Measurements from ENCODE around the gene C4A. TPM values are rescaled to one million over a fixed set of nuclear protein-coding genes. Genes with fewer than 3 reads are reported as not detected.
"Not testable (repeated sequence)": the region's sequence is repeated elsewhere in the genome, so short reads cannot be mapped to it uniquely, and the experiment has no call there.

C4A gene
- total RNA-seq, 1 donor from 2014 or later, result 6.1 TPM

- not testable (repeated sequence) for H3K27ac Mint-ChIP-seq (ENCODE audit: unreplicated experiment); H3K9me3 Mint-ChIP-seq (ENCODE audit: unreplicated experiment); H3K36me3 Mint-ChIP-seq (ENCODE audit: low read depth, unreplicated experiment); DNase-seq (ENCODE audit: low spot score); H3K4me1 Mint-ChIP-seq (ENCODE audit: unreplicated experiment); H3K27me3 Mint-ChIP-seq (ENCODE audit: unreplicated experiment); H3K4me3 Mint-ChIP-seq (ENCODE audit: unreplicated experiment)
Measured at GRCh38 chr6:31994421-31994820, 12.6 kb downstream of the C4A start.

DNA sequence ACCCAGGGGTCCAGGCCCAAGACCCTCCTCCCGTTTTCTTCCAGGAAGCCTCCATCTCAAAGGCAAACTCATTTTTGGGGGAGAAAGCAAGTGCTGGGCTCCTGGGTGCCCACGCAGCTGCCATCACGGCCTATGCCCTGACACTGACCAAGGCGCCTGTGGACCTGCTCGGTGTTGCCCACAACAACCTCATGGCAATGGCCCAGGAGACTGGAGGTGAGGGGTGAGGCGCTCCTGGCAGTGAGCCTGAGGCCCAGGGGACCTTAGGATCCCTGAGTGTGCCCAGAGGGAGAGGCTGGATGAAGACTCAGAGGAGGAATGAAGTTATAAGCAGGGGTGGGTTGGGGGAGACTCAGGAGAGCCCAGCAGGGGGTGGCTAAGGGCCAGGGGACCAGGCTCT is 14.5 kb downstream of the C4A start:
- H3K9me3 Mint-ChIP-seq (ENCODE audit: unreplicated experiment); H3K4me3 Mint-ChIP-seq (ENCODE audit: unreplicated experiment); H3K4me1 Mint-ChIP-seq (ENCODE audit: unreplicated experiment); DNase-seq (ENCODE audit: low spot score); H3K36me3 Mint-ChIP-seq (ENCODE audit: low read depth, unreplicated experiment); H3K27me3 Mint-ChIP-seq (ENCODE audit: unreplicated experiment); H3K27ac Mint-ChIP-seq (ENCODE audit: unreplicated experiment): not testable (repeated sequence)

DNA sequence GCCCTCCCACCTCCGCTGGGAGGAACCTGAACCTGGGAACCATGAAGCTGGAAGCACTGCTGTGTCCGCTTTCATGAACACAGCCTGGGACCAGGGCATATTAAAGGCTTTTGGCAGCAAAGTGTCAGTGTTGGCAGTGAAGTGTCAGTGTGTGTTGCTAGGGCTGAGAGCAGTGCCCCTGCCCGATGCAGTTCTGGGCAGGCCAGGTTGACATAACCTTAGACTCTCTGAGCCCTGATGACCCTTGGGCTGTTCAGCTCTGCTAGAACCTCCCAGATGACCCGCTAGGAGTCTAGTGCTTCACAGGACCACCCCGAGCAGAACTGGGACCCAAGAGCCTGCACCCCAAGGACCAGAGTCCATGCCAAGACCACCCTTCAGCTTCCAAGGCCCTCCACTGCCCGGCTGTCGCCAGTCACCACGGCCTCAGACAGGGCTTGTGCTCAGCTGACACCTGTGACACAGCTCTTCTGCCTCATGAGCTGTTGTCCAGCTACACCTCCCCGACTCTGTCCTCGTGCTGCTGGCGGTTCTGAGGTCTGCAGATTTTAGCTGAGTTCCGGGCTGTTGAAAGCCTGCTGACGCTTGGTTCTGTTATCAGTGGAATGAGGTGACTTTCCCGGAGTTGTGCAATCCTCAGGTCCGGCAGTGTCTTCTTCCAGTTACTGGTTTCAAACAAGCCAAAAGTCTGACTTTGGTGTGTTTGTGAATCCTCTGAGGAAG is 20.9 kb downstream of the C4A start:
- not testable (repeated sequence) for H3K9me3 Mint-ChIP-seq (ENCODE audit: unreplicated experiment); H3K27me3 Mint-ChIP-seq (ENCODE audit: unreplicated experiment); DNase-seq (ENCODE audit: low spot score); H3K4me1 Mint-ChIP-seq (ENCODE audit: unreplicated experiment); H3K4me3 Mint-ChIP-seq (ENCODE audit: unreplicated experiment); H3K36me3 Mint-ChIP-seq (ENCODE audit: low read depth, unreplicated experiment); H3K27ac Mint-ChIP-seq (ENCODE audit: unreplicated experiment)

DNA sequence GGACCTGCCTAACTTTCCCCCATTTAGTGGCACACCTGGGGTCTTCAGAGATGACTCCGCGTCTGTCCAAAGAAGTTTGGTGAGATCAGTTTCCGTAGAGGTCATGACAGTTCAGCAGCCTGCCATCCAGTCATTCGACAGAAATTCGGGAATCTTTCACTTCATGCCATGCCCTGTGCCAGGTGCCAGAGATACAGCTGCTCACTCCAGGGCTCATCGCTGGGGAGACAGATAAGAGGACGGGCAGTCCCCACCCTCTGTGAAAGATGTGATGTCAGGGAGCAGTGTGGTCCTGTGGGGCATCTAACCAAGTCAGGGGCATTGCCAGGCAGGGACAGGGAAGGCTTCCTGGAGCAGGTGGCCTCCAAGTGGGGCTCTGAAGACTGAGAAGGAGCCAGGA is 21.4 kb downstream of the C4A start:
- not testable (repeated sequence) for H3K9me3 Mint-ChIP-seq (ENCODE audit: unreplicated experiment); H3K36me3 Mint-ChIP-seq (ENCODE audit: low read depth, unreplicated experiment); H3K4me1 Mint-ChIP-seq (ENCODE audit: unreplicated experiment); H3K4me3 Mint-ChIP-seq (ENCODE audit: unreplicated experiment); H3K27me3 Mint-ChIP-seq (ENCODE audit: unreplicated experiment); DNase-seq (ENCODE audit: low spot score); H3K27ac Mint-ChIP-seq (ENCODE audit: unreplicated experiment)

DNA sequence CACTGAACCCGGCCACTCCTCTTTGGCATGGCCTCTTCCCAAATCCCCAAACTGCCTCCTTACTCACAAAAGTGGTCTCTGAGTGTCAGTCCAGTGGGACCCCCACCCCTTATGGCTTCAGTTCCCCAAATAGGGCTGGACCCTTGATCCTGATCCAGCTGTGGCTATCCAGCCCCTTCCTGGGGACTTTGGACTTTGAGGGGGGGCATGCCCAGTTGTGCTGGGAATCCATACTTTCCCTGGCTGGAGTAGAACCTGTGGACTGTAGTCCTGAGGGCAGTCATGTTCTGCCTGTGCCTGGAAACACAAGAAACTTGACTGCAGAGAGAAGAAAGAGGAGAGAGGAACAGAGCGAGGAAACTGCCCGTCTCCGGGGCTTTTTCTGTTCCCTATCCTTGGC is 22.5 kb downstream of the C4A start:
- not testable (repeated sequence) for H3K36me3 Mint-ChIP-seq (ENCODE audit: low read depth, unreplicated experiment); H3K27ac Mint-ChIP-seq (ENCODE audit: unreplicated experiment); H3K27me3 Mint-ChIP-seq (ENCODE audit: unreplicated experiment); H3K4me1 Mint-ChIP-seq (ENCODE audit: unreplicated experiment); DNase-seq (ENCODE audit: low spot score); H3K4me3 Mint-ChIP-seq (ENCODE audit: unreplicated experiment); H3K9me3 Mint-ChIP-seq (ENCODE audit: unreplicated experiment)

- DNase-seq (ENCODE audit: low spot score); H3K4me1 Mint-ChIP-seq (ENCODE audit: unreplicated experiment); H3K27ac Mint-ChIP-seq (ENCODE audit: unreplicated experiment); H3K27me3 Mint-ChIP-seq (ENCODE audit: unreplicated experiment); H3K9me3 Mint-ChIP-seq (ENCODE audit: unreplicated experiment); H3K36me3 Mint-ChIP-seq (ENCODE audit: low read depth, unreplicated experiment); H3K4me3 Mint-ChIP-seq (ENCODE audit: unreplicated experiment): not testable (repeated sequence)
Measured at GRCh38 chr6:32004864-32005537, 23.1 kb downstream of the C4A start.

- H3K4me1 Mint-ChIP-seq (ENCODE audit: unreplicated experiment); H3K9me3 Mint-ChIP-seq (ENCODE audit: unreplicated experiment); H3K36me3 Mint-ChIP-seq (ENCODE audit: low read depth, unreplicated experiment); H3K27me3 Mint-ChIP-seq (ENCODE audit: unreplicated experiment); DNase-seq (ENCODE audit: low spot score); H3K4me3 Mint-ChIP-seq (ENCODE audit: unreplicated experiment); H3K27ac Mint-ChIP-seq (ENCODE audit: unreplicated experiment): not testable (repeated sequence)
Measured at GRCh38 chr6:32005538-32005880, 23.7 kb downstream of the C4A start.

GRCh38 chr6:32005991-32006529 is 24.2 kb downstream of the C4A start:
- H3K4me1 Mint-ChIP-seq (ENCODE audit: unreplicated experiment); H3K27me3 Mint-ChIP-seq (ENCODE audit: unreplicated experiment); H3K36me3 Mint-ChIP-seq (ENCODE audit: low read depth, unreplicated experiment); H3K27ac Mint-ChIP-seq (ENCODE audit: unreplicated experiment); H3K9me3 Mint-ChIP-seq (ENCODE audit: unreplicated experiment); DNase-seq (ENCODE audit: low spot score); H3K4me3 Mint-ChIP-seq (ENCODE audit: unreplicated experiment): not testable (repeated sequence)

DNA sequence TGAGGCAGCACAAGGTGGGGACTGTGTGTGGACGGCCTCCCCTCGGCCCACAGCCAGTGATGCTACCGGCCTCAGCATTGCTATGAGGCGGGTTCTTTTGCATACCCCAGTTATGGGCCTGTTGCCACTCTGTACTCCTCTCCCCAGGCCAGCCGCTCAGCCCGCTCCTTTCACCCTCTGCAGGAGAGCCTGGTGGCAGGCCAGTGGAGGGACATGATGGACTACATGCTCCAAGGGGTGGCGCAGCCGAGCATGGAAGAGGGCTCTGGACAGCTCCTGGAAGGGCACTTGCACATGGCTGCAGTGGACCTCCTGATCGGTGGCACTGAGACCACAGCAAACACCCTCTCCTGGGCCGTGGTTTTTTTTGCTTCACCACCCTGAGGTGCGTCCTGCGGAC is 25.2 kb downstream of the C4A start:
- H3K9me3 Mint-ChIP-seq (ENCODE audit: unreplicated experiment); H3K4me3 Mint-ChIP-seq (ENCODE audit: unreplicated experiment): not testable (repeated sequence)

GRCh38 chr6:32008037-32008436 is 26.2 kb downstream of the C4A start:
- not testable (repeated sequence) for H3K4me1 Mint-ChIP-seq (ENCODE audit: unreplicated experiment); H3K27ac Mint-ChIP-seq (ENCODE audit: unreplicated experiment); H3K27me3 Mint-ChIP-seq (ENCODE audit: unreplicated experiment); H3K9me3 Mint-ChIP-seq (ENCODE audit: unreplicated experiment); H3K36me3 Mint-ChIP-seq (ENCODE audit: low read depth, unreplicated experiment); DNase-seq (ENCODE audit: low spot score); H3K4me3 Mint-ChIP-seq (ENCODE audit: unreplicated experiment)

More for the DNA sequence above, 25.2 kb downstream of the C4A start:
- H3K27me3 Mint-ChIP-seq (ENCODE audit: unreplicated experiment); H3K4me1 Mint-ChIP-seq (ENCODE audit: unreplicated experiment); DNase-seq (ENCODE audit: low spot score); H3K27ac Mint-ChIP-seq (ENCODE audit: unreplicated experiment); H3K36me3 Mint-ChIP-seq (ENCODE audit: low read depth, unreplicated experiment): not testable (repeated sequence)

- H3K9me3 Mint-ChIP-seq (ENCODE audit: unreplicated experiment); H3K4me1 Mint-ChIP-seq (ENCODE audit: unreplicated experiment); H3K36me3 Mint-ChIP-seq (ENCODE audit: low read depth, unreplicated experiment); H3K27me3 Mint-ChIP-seq (ENCODE audit: unreplicated experiment); H3K4me3 Mint-ChIP-seq (ENCODE audit: unreplicated experiment); DNase-seq (ENCODE audit: low spot score); H3K27ac Mint-ChIP-seq (ENCODE audit: unreplicated experiment): not testable (repeated sequence)
Measured at GRCh38 chr6:32008616-32009015, 26.8 kb downstream of the C4A start.

DNA sequence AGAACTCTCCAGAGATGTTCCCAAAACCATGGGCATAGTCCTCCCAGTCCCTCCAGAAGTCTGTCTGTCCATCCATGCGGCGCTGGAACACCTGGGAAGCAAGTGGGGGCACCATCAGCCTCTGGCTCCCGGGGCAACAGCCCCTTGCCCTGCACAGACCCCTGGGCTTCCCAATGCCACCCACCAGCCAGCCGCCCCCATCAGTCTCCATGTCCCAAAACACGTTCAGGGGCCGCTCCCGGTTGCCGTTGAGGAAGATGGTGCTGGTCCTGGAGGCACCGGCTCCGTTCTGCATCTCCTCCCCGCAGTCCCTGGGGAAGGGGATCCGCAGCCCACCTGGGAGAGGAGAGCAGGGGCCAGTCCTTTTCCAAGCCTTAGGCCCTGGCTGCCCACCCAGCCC is 27.7 kb downstream of the C4A start:
- DNase-seq (ENCODE audit: low spot score); H3K9me3 Mint-ChIP-seq (ENCODE audit: unreplicated experiment); H3K36me3 Mint-ChIP-seq (ENCODE audit: low read depth, unreplicated experiment); H3K27ac Mint-ChIP-seq (ENCODE audit: unreplicated experiment); H3K27me3 Mint-ChIP-seq (ENCODE audit: unreplicated experiment); H3K4me1 Mint-ChIP-seq (ENCODE audit: unreplicated experiment); H3K4me3 Mint-ChIP-seq (ENCODE audit: unreplicated experiment): not testable (repeated sequence)

Measured in endothelial cell (in vitro differentiated cells).